HG03108 (cell line): ENCODE results near the gene DNAI7.

ENCODE experiments used
- ATAC-seq: cut with Tn5 transposase; IDR thresholded peaks from one replicate; pipeline ENCODE4 v1.9.1; 2021; ENCODE audit warnings: moderate library complexity; ENCODE audit not compliant: unreplicated experiment

Gene DNAI7

DNA sequence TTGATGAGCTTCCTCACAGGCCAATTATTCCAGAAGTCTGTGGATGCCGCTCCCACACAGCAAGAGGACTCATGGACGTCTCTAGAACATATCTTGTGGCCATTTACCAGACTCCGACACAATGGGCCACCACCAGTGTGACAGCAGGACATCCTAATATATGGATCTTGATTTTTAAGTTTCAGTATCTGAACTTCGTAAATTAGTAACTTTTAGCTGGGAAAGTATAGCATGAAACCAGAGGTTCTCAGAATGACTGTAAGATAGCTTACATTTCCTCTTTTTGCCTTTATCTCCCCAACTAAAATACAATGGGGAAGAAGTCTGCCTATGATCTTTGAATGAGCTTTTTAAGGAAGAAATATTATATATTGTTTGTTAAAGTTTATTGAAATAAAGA, 87.0 kb downstream of the DNAI7 start:
- ATAC-seq, result peak; percentile 91

DNA sequence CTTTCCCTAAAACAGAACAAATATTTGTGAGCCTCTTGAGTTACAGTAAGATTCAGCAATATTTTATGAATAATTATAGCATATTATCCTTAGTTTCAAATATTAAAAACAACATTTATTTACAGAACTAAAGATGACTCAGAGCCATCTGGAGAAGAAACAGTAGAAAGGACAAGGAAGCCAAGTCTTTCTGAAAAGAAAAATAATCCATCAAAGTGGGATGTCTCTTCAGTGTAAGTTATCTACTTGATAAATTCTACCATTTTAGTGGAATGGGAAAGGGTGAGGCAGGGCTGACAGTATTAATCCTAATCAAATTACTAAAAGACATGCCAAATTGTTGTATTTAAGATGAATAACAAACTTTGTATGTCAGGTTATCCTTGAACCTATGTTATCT, 88.1 kb downstream of the DNAI7 start:
- ATAC-seq, result no peak

DNA sequence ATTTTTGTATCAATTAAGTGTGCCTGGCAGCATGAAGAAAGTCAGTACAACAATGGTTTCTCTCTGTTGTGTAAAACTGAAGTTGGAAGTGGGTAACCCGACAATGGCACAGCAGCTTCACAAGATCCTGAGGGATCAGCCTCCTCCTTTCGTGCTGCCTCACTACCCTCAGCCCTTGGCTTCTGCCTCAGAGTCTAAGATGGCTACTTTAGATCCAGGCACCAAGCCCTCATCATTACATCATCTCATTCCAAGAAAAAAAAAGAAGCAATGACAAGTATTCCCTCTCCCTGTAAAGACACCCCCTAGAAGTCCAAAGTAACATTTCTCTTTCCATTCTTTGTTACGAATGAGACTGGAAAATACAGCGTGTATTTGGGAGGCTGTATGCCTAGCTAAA, 92.6 kb downstream of the DNAI7 start:
- ATAC-seq, result no peak

DNA sequence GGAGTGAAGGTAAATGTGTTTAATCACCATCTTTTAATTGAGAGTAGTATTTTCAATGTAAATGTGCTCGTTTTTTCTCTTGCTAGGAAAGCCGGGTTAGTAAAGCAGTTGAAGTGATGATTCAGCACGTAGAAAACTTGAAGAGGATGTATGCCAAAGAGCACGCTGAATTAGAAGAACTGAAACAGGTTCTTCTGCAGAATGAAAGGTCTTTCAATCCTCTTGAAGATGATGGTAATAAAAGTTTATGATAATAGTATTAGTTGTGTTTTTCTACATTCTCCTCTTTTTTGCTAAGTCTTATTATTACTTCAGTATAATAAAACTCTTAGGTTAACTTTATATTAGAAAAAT, 93.9 kb downstream of the DNAI7 start:
- no peak for ATAC-seq

DNA sequence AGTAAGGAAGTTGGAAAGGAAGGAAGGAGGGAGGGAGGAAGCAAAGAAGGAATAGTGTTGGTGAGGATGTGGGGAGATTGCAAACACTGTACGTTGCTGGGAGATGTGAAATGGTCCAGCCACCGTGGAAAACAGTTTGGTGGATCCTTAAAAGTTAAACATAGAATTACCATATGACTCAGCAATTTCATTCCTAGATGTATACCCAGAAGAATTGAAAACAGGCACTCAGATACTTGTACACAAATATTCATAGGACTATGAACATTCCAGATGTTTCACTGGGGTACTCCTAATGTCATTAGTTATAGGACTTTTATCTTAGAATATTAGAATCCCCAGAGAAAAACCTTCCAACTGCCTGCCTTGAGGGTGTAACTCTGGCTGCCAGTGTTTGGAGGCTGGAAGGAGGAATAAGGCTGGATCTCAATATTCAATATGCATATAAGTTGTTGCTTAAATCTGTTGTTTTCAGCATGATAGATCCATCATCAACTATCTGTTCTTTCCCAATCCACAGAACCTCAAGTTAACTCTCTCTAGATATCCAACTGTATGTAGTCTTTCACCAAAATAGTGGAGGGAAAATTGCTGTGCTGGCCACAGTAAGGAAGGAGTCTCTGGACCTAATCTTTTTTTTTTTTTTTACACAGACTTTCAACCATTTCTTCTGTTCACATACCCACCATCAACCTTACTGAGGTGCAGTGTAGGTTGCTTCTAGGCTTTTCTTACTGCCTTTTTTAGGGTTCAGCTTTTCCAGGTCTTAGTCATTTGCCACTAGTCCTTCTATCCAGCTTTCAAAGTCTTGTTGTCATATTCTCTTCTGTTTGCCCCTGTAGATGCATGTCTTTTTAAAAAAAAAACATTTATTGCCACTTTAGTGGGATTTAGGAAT, 94.5 kb downstream of the DNAI7 start:
- ATAC-seq, result no peak

DNA sequence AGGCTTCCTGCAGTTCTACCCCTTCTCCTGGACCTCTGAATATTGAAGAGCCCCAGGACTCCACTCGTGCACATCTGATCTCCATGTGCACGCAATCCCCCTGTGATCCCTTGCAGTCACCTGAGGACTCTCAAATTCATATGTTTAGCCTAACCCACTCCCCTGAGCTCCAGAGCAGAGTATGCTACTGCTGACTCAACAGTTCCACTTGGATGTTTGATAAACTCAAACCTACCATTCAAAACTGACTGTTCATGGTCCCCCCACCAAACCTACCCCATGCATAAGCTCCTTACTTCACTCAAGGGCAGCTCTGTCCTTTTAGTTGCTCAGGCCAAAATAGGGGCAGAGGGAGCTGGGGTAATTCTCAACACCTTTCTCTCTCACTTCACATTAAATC, 96.0 kb downstream of the DNAI7 start:
- ATAC-seq, result no peak

DNA sequence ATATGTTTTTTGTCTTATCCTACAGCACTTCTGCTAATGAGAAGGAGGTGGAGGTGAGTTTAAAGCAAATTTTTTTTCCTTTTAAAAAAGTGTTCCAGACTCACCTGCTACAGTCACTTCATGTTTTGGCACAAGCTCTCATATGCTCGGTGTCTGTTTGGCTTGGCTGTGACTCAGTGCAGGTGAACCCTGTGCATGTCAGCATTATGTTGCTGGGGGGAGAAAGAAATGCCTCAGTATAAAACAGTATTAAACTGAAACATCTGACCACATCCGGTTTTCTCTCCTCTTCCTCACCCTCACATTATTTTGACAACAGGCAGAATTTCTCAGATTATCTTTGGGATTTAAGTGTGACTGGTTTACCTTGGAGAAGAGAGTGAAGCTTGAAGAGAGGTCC, 105.2 kb downstream of the DNAI7 start:
- ATAC-seq, result no peak

DNA sequence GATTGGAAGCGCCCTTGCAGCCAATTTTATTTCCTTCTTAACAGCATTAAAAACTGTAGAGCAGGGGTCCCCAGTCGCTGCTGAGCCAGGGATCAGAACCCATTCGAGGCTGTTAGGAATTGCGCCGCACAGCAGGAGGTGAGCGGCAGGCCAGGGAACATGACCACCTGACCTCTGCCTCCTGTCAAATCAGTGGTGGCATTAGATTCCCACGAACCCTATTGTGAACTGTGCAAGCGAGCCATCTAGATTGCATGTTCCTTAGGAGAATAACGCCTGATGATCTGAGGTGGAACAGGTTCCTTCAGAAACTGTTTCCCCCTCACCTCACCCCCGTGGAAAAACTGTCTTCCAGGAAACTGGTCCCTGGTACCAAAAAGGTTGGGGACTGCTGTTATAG, 107.4 kb downstream of the DNAI7 start:
- no peak for ATAC-seq

DNA sequence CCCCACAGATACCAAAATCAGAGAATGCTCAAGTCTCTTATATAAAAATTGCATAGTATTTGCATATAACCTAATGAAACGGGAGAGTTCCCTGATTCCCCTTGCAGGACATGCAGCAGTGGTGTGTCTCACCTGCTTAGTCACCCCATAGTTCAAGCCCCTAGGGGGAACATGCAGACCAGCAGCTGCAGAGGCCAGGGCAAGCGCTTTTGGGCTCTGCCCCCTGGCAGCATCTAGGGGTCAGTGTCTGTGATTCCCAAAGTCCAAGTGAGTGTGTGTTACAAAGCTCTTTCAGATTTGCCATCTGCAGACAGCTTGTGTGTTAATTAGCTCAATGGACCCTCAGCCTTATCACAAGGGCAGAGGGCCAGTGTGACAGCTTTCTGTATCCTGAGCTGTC, 110.1 kb downstream of the DNAI7 start:
- no peak for ATAC-seq

DNA sequence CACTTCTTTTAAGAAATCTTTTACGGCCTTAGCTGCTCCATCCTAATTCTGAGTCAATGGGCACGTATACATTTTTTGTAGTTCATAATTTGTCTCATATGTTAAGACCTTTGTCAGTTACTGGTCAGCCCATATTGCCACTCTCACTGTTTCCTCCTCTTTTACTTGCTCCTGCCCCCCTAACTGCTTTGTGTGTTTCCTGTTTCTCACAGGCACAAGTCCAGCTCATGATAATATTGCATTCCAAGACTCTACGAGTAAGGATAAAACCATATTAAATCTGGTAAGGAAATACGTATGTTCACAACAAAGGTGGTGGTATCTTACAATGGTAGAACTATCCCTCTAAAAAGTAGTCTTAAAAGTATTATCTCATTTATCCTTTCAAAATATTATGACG, 111.7 kb downstream of the DNAI7 start:
- no peak for ATAC-seq

DNA sequence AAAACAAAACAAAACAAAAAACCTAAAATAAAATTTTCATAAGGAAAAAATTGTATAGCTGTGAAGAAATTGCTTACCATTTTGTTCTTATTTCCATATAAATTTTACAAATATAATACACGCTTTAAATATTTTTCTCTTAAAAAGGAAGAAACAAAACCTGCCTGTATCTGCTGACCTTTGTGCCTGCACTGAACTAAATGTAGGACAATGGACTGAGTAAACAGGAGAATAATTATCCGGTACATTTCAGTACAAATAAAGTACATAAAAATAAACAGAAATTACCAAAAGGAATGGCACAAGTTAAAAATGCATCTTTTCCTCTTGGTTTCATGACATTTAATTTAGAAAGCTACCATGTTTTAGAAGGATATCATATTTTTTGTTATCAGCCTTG, 112.3 kb downstream of the DNAI7 start:
- no peak for ATAC-seq

DNA sequence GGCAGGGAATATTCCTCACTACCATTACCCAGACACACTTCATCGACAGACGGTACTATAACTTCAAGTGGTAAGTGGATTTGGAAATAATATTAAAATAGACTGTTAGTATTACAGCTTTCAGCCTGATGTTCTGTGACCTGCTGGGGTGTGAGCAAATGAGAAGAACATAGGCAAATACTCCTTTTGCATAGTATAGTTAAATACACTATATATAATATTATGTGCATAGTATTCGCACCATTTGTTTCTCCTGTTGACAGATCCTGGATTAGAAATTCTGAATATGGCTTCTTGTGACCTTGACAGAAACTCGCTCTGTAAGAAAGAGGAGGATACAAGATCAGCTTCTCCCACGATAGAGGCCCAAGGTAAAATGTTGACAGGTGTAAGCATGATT, 115.6 kb downstream of the DNAI7 start:
- ATAC-seq, result no peak

DNA sequence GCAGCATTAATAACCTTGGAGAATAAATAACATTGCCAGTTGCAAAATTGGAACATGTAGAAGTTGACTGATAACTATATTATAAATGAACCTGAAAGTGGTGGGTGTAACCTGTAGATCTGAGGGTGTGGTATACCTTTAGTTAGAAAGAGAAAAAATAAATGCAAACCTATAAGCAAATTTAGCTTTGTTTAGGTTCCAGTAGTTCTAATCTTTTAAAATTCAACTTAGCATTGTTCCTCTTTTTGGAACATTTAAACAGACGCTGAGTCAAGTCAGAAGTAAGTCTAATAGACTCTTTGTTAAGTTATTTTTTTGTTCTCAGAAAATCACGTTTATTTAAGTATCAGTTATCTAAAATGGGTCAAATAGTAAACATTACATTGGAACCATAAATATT, 120.0 kb downstream of the DNAI7 start:
- no peak for ATAC-seq

DNA sequence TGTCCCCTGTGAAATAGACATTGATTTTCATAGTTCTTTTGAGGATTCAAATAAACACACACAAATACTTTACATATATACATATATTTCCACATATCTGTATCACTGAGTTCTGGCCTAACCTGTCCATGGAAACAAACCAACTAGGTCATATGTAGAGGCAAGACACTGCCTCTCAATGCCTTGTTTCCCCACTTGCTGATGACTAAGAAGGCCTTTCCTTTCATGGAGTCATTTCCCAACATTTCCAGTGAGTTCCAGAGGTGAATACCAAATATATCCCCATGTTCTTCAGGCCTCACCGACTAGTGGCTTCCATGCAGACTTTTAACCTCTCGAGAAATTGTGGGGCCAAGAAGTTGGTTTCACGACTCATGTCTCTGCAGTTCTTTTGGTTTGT, 120.8 kb downstream of the DNAI7 start:
- ATAC-seq, result no peak

DNA sequence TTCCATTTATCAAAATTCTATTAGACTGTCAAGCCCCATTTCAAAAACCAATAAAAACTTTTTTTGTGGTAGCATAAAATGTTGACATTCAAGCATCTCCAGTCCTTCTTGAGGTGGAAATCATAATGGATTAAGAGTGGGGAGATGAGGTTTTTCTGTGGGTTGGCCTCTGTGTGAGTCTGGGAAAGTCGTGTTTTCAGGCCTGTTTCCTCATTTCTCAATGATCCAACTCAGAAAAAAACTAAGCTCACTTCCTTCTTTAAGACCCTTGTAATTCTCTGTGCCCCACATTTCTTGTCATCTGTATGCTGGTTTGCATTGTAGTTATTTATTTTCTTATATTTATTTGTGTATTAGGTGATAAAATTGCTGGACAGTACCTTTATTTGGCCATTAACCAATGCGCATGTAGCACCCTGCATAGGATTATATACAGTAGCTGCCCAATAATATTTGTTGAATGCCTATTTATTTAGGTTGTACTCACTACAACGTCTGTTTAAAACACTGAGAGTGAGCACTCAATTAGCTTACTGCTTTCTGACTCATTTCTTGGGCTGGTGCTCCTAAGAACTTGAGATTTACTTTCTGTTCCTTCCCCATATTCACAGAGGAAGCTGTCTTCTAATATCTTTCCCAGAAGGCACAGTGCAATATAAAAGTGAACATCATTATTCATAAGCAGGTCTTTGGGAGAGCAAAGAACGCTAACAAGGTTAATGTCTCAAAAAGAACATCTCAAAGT, 121.9 kb downstream of the DNAI7 start:
- no peak for ATAC-seq

DNA sequence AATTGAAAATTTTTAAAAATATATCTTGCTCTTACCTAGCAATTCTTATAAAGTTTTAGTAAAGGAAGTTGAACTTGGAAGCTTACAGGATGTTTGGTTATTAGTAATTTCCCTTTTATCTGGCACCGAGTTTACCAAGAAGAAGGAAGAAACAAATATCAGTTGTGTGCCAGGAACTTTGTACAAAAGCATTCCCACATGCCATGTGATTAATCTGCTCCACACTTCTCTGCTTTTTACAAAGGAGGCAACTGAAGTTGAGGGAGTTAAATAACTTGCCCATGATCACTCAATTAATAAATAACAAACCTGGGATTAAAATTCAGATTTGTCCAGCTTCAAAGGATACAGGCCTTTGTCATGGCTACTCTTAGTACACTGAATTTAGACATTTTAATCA, 123.6 kb downstream of the DNAI7 start:
- no peak for ATAC-seq

DNA sequence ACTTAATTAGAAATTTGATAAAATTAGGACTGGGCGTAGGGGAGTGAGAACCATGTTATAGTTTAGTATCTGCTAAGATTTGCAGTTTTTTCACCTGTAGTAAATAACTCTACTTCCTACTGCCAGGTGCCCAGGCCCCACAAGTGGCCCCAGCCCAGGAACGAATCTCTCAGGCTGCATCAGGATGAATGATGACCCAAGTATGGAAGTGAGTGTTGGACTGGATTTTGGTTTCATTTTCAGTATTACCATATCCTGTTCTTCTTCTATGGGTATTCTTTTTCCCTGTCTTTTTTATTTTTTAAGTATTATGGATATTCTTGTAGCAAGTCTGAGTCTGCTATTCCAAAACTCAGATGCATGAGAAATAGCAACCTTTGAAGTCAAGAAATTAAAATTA, 125.7 kb downstream of the DNAI7 start:
- no peak for ATAC-seq

DNA sequence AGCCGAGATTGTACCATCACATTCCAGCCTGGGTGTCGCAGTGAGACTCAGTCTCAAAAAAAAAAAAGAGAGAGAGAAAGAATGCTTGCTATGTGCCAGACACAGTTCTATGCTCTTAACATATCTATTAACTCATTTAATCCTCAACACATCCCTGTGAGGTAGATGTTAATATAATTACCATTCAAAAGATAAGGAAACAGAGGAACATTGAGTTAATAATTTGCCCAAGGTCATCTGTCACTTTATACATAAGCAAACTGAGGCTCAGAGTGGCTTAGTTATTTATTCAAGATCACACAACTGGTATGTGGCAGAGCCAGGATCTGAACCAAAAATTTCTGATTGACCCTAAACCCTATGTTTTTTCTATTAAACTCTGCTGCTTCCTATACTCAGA, 129.9 kb downstream of the DNAI7 start:
- ATAC-seq, result no peak

DNA sequence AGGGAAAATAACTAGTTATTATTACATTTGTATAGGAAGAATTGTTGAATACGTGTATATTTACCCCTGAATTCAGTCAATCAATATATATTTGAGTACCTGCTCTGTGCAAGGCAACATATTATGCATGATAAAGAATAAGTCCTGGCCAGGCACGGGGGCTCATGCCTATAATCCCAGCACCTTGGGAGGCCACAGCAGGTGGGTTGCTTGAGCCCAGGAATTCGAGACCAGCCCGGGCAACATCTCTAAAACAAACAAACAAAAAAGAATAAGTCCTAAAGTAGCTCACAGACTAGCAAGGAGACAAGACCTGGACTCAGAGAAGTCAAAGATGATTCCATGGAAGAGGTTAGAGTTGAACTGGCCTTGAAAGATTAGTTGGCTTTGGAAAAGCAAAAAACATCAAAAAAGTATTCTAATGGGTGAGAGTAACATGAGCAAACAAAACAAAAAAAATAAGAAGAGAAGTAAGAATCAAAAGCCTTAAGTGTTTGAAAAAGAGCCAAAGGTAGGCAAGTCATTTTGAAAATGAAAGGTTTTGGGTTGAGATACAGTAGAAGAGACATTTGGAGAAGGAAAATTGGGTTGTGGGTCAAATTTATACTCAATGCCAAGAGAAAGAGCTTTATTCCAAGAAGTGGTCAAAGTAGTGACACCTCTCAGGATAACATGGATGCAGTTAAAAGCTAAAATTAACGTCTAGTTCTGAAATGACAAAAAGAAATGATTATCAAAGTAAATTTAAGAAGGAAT, 130.9 kb downstream of the DNAI7 start:
- ATAC-seq, result no peak

DNA sequence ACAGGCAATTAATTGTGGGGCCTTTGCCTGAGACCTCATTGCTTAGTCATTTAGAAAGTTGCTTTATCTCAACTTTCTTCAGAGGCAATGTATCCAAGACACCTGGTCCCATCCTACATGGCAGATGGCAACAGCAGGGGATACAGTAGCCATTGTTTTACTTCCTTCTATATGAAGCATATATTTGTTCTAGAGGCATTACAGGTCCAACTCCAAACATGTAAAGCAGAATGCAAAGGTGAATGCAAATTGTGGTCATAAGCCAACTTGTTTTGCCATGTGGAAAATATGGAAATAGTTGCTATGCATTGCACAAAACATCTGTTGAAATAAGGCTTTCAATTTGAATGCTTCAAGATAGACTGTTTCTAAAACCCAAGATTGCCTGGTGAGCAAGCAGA, 136.3 kb downstream of the DNAI7 start:
- no peak for ATAC-seq
